Activated T-helper 9 cell treated with anti-CD3 and anti-CD28 coated beads, Interleukin-2, amount 50 U/mL, for 16 hours (primary cell): ENCODE results near the gene MSL3.

Source experiments
- DNase-seq: peaks from one replicate; pipeline ENCODE4 v3.0.0-alpha.2; 2020; ENCODE audit warnings: low read depth

The MSL3 gene

GRCh38 chrX:11759461-11760311 lies 1.6 kb downstream of the MSL3 start:
- DNase-seq = peak; percentile 49

DNA sequence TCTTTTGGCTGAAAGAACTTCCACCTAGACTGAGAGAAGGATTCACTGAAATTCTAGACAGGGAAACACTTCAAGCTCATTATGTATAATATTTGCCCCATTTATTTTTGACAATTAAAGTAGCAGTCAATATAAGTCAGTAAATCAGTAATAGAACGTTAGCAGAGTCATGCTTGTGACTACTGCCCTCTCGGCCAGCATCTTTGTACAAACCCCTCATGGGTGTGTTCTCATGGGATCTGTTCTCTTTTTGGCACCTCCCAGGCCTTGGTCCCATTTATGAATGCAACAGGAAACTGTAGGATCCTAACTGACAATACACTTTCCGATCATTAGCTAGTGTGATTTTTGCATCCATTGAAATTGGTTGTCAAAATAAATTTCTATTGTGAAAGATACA lies 2.9 kb downstream of the MSL3 start:
- DNase-seq = no peak

GRCh38 chrX:11764602-11765067 lies 6.6 kb downstream of the MSL3 start:
- DNase-seq = no peak

- DNase-seq = no peak
Observed at GRCh38 chrX:11765449-11765848, 7.4 kb downstream of the MSL3 start.

- no peak for DNase-seq
Observed at GRCh38 chrX:11766487-11766886, 8.4 kb downstream of the MSL3 start.

DNA sequence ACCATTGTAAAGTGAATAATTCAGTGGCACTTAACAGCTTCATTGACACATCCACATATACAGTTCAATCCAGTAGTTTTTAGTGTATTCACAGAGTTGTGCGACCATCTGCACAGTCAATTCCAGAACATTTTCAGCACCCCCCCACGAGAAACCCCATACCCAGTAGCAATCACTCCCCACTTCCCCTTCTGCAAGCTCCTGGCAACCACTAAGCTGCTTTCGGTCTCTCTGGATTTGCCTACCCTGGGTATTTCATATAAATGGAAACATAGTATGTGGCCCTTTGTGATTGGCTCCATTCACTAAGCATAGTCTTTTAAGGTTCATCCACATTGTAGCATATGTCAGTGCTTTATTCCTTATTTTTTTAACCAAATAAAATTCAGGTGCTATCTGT lies 10.0 kb downstream of the MSL3 start:
- DNase-seq = no peak

DNA sequence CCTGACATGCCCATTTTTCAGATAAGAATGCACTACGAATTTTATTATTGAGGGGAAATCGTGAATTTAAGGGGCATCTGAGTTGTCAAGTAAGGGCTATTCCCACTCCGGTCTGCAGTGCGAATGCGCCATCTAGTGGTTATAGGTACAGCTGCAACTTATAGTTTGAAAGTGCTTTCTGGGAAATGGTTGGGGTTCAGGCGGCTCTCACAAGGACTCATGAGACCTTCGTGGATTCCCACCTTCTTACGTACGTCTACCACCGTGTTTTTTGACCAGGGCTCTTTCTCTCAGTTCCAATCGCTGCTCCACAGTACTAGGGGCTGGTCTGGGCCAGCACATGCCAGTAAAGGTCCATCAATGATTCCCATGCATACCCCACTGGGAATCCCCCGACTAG lies 12.3 kb downstream of the MSL3 start:
- DNase-seq = no peak

DNA sequence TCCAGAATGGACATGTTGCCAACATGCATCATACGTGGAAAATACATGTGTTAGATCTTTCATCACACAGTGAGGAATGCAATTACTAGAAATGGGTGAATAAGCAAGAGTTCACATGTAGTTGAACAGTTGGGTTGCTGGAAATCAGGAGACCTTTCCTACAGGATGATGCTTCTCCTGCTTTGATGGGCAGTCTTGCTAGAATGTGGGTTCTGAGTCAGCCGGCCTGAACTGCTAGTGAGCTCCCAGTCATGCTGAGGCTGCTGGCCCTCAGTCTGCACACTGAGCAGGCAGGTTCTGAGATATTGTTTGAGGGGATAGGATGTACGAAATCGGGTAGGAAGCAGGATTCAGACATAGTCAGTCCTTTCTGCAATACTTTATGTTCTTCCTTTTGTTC lies 20.2 kb downstream of the MSL3 start:
- no peak for DNase-seq

DNA sequence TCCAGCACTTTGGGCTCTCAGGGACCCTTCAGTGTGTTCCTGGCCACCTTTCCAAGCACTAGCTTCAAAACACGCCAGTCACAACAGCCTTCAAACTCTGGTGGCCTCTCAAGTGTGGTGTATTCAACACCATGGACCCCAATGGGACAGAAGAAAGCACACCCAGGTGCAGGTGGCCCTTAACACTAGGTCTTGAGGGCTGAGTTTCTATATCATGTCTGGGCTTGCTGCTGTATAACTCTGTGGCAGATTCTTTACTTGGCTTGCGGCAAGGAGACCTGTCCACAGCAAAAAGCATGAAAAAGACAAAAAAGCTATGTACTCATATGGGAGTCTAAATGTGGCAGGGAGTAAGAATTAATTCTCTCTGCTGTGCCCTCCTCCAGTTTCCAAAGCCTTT lies 23.1 kb downstream of the MSL3 start:
- no peak for DNase-seq

GRCh38 chrX:11781734-11782370 lies 23.8 kb downstream of the MSL3 start:
- DNase-seq = no peak

GRCh38 chrX:11784543-11784942 lies 26.5 kb downstream of the MSL3 start:
- no peak for DNase-seq

DNA sequence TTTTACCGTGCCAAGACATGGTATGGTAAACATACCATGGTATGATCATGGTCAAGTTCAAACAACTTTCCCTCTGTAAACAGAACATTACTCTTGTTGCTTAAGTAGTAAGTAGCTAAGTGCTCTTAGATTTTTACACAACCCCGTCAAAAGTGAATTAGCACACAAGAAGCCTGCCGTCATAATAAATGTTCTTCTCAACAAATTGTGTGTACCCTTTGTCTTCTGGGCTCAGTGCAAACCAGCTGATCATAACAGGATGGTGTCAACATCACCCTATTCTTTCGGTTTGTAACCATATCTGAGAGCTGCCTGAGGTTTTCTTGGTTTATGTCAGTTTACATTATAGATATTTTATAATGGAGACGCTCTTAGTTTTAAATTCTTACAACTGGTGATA lies 28.8 kb downstream of the MSL3 start:
- DNase-seq = no peak

- DNase-seq = peak; percentile 52
Observed at GRCh38 chrX:11787564-11787963, 29.5 kb downstream of the MSL3 start.

DNA sequence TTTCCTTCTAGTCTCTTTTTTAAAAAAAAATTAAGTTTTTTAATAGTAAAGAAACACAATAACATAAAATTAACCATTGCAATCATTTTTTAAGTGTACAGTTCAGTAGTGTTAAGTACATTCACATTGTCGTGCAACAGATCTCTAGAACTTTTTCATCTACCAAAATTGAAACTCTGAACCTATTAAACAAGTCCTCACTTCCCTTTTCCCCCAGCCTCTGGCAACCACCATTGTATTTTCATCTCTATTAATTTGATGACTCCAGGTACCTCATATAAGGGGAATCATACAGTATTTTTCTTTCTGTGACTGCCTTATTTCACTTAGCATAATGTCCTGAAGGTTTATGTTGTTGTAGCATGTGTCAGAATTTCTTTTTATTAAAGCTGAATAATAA lies 31.8 kb downstream of the MSL3 start:
- no peak for DNase-seq

- DNase-seq = no peak
Observed at GRCh38 chrX:11791090-11791489, 33.1 kb downstream of the MSL3 start.

GRCh38 chrX:11791537-11791936 lies 33.5 kb downstream of the MSL3 start:
- DNase-seq = no peak

GRCh38 chrX:11792461-11793421 lies 34.7 kb downstream of the MSL3 start:
- peak; percentile 42 for DNase-seq

GRCh38 chrX:11793734-11794133 lies 35.7 kb downstream of the MSL3 start:
- no peak for DNase-seq

- DNase-seq = no peak
Observed at GRCh38 chrX:11813341-11813740, 55.3 kb downstream of the MSL3 start.
